HUES6 (cell line): ENCODE results near the gene USP17L30.
"Not testable (repeated sequence)": the region's sequence is repeated elsewhere in the genome, so short reads cannot be mapped to it uniquely, and the experiment has no call there.

Experiments
- H3K27ac ChIP-seq: 2 replicates; pipeline ENCODE4 v1.7.0; 2013; ENCODE audit warnings: low read depth, mild to moderate bottlenecking, low read length, inconsistent platforms
- H3K27me3 ChIP-seq: 2 replicates; pipeline ENCODE4 v1.6.1; 2013; ENCODE audit warnings: low read length; ENCODE audit not compliant: control insufficient read depth, insufficient read depth
- H3K36me3 ChIP-seq: 2 replicates; pipeline ENCODE4 v1.6.1; 2013; ENCODE audit warnings: low read length; ENCODE audit not compliant: control insufficient read depth, insufficient read depth
- H3K4me1 ChIP-seq: 2 replicates; pipeline ENCODE4 v1.6.1; 2013; ENCODE audit warnings: low read length; ENCODE audit not compliant: control insufficient read depth, insufficient read depth
- H3K4me3 ChIP-seq: 2 replicates; pipeline ENCODE4 v1.5.1; 2013; ENCODE audit warnings: low read depth, low read length
- H3K9ac ChIP-seq: one replicate; pipeline ENCODE4 v1.6.1; 2013; ENCODE audit warnings: mild to moderate bottlenecking, low read length
- H3K9me3 ChIP-seq: 2 replicates; pipeline ENCODE4 v1.6.1; 2013; ENCODE audit warnings: low read depth, low read length; ENCODE audit not compliant: control insufficient read depth, insufficient read depth

The USP17L30 gene

DNA sequence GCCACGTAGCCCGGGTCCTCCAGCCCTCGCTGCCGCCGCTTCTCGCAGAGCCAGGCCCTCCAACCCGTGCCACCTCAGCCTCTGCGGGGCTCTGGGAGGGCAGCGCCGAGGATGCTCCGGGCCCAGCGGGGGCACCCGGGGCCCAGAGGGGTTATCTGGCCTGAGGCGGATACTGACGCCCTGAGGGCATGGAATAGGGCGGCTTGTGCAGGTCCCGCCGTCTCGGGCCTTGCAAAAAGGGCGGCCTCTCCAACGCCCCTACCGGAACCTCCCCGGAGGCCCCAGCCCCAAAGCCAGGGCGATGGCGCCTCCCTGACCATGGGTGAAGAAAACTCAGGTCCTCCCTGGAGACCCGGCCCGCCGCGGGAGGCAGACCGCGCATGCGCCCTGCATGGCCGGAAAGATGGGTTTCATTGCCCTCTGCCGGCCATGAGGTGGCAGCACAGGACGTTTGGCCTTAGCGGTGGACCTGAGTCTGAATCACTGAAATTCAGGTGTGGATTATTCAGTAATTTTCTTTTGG, 18.1 kb downstream of the USP17L30 start:
- not testable (repeated sequence) for H3K36me3 ChIP-seq, H3K27ac ChIP-seq, H3K9me3 ChIP-seq, H3K4me1 ChIP-seq, H3K27me3 ChIP-seq
- peak overlapping the region; percentile 39 for H3K9ac ChIP-seq
- peak overlapping the region; percentile 52 for H3K4me3 ChIP-seq

DNA sequence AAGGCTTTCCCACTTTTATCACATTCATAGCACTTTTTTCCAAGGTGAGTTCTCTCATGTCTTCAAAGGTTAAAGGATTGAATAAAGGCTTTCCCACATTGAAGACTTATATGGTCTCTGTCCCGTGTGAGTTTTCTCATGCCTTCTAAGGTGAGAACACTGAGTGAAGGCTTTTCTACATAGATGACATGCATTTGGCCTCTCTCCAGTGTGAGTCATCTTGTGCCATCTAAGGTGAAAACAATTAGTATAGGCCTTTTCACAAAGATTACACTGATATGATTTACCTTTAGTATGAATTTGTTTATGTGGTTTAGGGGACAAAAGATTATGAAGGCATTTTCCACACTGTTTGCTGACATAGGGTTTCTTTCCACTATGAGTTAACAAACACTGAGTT, 21.2 kb downstream of the USP17L30 start:
- Histone ChIP-seq H3K36me3 (no peaks in the 10 kb centered on the region), H3K27me3 (no peaks in the 10 kb centered on the region), H3K4me1 (no peaks in the 10 kb centered on the region), H3K9ac (no peak overlapping the region), H3K27ac (no peak overlapping the region), H3K4me3 (no peak overlapping the region), H3K9me3 (no peaks in the 10 kb centered on the region)

DNA sequence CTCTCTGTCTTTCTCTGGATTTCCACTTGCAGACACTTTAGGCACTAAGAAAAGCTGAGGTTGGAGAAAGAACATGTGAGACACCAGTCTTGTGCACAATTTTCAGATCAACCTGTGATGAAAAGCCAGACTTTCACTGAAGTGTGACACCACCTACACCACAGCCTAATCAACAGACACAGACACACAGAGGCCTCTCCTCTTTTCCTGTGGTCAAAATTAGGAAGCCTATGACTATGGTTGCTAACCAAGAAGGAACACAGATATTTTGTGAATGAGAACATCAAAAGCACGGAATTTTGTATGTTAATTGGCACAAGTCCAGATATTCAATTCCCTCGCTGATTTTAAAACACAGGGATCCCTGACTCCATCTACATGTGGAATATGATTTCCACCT, 26.1 kb downstream of the USP17L30 start:
- not testable (repeated sequence) for H3K9me3 ChIP-seq, H3K27me3 ChIP-seq, H3K4me3 ChIP-seq, H3K9ac ChIP-seq, H3K27ac ChIP-seq, H3K4me1 ChIP-seq, H3K36me3 ChIP-seq

DNA sequence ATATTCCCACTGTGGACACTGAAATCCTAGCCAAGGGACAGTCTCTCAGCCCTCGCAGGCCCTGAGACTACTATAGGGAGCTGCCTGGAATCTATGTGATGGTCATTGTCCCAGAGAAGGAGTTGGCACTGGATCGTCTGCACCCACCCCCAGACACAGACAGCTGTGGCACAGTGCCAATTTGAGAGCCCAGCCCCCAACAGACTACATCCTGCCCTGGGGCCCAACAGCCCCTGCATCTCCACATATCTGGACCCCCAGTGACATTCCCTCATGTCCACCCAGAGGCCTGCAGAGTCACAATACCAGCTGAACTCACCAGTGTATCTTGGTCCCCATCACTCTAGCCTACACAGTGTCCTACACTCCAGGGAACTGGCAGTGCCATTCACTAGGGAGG, 42.8 kb downstream of the USP17L30 start:
- not testable (repeated sequence) for H3K4me1 ChIP-seq, H3K9ac ChIP-seq, H3K4me3 ChIP-seq, H3K36me3 ChIP-seq, H3K27me3 ChIP-seq, H3K9me3 ChIP-seq, H3K27ac ChIP-seq

DNA sequence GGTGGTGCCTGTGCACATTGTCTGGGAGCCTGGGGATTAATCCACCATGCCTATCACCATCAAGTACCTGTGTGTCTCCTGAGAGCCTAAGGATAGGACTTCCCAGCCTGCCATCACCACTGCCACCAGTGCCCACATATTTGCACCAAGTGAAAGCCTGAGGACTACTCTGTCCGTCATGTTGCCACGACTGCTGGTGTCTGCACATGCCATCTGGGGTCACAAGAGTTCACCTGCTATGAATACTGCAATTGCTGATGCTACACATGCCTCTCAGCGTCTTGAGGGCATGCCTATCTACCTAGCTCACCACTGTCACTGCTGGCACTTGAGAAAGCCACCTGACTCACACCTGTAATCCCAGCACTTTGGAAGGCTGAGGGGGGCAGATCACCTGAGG, 43.6 kb downstream of the USP17L30 start:
- H3K36me3 ChIP-seq, H3K27me3 ChIP-seq, H3K4me3 ChIP-seq, H3K9me3 ChIP-seq, H3K27ac ChIP-seq, H3K4me1 ChIP-seq, H3K9ac ChIP-seq: not testable (repeated sequence)

DNA sequence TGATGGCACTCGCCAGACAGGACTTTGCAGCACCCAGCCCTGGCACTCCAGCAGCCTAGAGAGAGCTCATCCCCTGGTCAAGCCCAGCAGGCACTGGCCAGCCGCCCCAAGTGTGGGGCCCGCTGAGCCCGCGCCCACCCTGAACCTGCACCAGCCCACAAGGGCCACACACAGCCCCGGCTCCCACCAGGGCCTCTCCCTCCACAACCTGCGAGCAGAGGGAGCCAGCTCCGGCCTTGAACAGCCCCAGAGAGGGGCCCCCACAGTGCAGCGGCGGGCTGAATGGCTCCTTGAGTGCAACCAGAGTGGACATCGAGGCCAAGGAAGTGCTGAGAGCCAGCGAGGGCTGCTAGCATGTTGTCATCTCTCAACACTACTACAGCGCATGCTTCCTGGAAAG, 46.9 kb downstream of the USP17L30 start:
- Histone ChIP-seq H3K27ac (no peak overlapping the region), H3K4me3 (no peak overlapping the region), H3K9me3 (peaks cover 4% of the 10 kb centered on the region; the same call in 1 of the 2 replicates), H3K27me3 (no peaks in the 10 kb centered on the region), H3K4me1 (no peaks in the 10 kb centered on the region), H3K9ac (no peak overlapping the region), H3K36me3 (no peaks in the 10 kb centered on the region)
